OCI-LY1 (cell line): Measurements from ENCODE around the gene SIRPB2.

ENCODE experiments used
- CTCF ChIP-seq: fragments of 200-600 bp; sonication (generic), shearing (Covaris generic); IDR thresholded peaks from 2 replicates; pipeline ENCODE4 v1.5.1; 2017; ENCODE audit warnings: mild to moderate bottlenecking, antibody characterized with exemption, low read length, moderate library complexity, mixed read lengths
- EZH2 ChIP-seq: fragments of 200-600 bp; sonication (generic), shearing (Covaris generic); IDR thresholded peaks from 2 replicates; pipeline ENCODE4 v1.8.0; 2017; ENCODE audit warnings: borderline replicate concordance, mixed run types, mild to moderate bottlenecking, antibody characterized with exemption, low read length, moderate library complexity, mixed read lengths

DNA sequence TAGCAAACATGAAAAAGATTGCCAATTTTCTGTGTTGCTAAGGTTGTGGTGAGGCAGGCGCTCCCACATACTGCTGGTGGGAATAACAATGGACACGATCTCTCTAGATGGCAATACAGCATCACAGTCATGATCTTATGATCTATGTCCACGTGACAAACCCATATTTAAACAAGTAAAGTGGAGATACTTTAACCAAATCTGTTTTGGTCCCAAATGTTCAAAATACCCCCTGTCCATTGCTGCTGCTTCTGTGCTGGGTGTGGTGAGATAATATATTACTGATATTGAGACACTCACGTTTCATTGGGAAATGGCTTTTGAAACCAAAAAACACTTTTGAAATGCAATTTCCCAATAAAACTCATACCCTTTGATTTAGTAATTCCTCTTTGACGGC, 43.3 kb upstream of the SIRPB2 start:
- TF ChIP-seq CTCF = no peak
- TF ChIP-seq EZH2 = no peak
